GM13977 (cell line): ENCODE data around the gene SPATA2.

ENCODE experiments used
- DNase-seq: peaks from one replicate; pipeline ENCODE4 v3.0.0; 2012; ENCODE audit warnings: low spot score
- in situ Hi-C: fragments of 300-500 bp; cut with MboI; formaldehyde crosslinking; loops from one replicate; pipeline ENCODE4 v1.12.0; 2022; ENCODE audit warnings: low sequenced_read_pairs, low pct_unique_long_range_greater_than_20kb, mixed read lengths, inconsistent platforms; ENCODE audit not compliant: unreplicated experiment
- TF ChIP-seq, protein P1 (sequence below): IDR thresholded peaks from 2 replicates; pipeline ENCODE4 v1.5.1; 2012; ENCODE audit warnings: mild to moderate bottlenecking, control low read depth; ENCODE audit not compliant: insufficient read depth; ENCODE audit errors: extremely low read depth, missing control alignments

The SPATA2 gene

DNA sequence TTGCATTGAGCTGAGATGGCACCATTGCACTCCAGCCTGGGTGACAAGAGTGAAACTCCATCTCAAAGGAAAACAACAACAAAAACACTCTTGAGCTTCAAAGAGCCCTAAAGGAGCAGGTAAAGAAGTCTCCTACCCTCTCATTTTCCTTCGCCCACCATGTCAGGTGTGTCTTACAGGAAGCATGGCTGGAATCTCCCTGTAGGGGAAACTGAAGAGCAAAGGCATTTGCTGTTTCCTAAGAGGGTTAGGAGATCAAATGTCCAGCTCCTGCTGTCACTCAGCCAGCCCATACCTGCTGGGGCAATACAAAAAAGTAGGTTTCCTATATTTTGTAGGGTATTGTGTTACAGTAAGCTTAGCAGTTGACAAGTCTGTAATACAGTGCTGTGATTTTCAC is 43.3 kb downstream of the SPATA2 start:
- no peak for DNase-seq
- in situ Hi-C loops, result loop anchor here (25.0 kb wide), 1 partner anchor 535 kb away; no protein-coding TSS in a partner anchor
- TF ChIP-seq, protein P1, sequence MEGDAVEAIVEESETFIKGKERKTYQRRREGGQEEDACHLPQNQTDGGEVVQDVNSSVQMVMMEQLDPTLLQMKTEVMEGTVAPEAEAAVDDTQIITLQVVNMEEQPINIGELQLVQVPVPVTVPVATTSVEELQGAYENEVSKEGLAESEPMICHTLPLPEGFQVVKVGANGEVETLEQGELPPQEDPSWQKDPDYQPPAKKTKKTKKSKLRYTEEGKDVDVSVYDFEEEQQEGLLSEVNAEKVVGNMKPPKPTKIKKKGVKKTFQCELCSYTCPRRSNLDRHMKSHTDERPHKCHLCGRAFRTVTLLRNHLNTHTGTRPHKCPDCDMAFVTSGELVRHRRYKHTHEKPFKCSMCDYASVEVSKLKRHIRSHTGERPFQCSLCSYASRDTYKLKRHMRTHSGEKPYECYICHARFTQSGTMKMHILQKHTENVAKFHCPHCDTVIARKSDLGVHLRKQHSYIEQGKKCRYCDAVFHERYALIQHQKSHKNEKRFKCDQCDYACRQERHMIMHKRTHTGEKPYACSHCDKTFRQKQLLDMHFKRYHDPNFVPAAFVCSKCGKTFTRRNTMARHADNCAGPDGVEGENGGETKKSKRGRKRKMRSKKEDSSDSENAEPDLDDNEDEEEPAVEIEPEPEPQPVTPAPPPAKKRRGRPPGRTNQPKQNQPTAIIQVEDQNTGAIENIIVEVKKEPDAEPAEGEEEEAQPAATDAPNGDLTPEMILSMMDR, result no peak

DNA sequence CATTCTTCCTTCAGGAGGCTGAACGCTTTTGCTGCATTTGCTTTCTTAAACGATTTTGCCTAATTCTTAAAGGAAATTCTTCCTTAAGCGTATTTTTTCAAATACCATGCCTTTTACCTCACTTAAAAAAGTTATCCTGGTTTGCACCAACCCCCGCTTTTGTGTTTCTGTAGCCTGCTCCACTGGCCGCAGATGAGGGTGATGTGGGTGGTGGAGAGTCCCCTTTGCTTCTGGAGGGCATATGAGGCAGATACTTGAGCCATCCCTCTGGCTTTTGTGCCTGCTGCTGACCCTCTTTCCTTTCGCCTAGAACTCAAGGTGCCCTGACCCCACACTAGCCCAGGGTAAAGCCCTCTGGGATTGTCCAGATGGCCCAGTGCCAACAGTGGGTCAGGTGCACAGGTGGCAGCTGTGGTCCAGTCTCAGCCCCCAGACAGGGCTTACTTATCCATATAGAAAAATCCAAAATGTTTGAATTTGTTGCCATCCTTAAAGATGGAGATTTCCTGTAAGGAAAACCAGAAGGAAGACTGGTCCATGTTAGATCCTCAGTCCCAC is 43.9 kb downstream of the SPATA2 start:
- in situ Hi-C loops, result loop anchor here (25.0 kb wide), 1 partner anchor 534 kb away; no protein-coding TSS in a partner anchor
- TF ChIP-seq, protein P1, result no peak
- no peak for DNase-seq

DNA sequence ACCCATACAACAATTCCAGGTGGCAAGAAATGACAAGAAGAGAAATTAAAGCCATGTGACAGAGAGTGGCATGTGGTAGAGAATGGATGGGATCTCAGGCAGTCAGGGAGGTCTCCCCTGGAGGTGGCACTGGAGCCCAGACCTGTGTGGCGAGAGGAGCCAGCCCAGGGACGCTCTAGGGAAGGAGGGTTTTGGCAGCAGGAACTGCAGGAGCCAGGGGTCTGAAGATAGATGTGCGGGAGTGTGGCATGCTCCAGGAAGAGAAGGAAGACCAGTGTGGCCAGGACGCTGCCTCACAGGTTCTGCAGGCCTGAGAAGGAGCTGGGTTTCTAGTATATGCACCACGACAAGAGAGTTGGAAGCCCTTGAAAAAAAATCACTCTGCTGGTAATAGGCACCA is 45.1 kb downstream of the SPATA2 start:
- TF ChIP-seq, protein P1, result no peak
- no peak for DNase-seq
- in situ Hi-C loops, result loop anchor here (25.0 kb wide), 1 partner anchor 533 kb away; no protein-coding TSS in a partner anchor

- in situ Hi-C loops, result loop anchor here (25.0 kb wide), 1 partner anchor 532 kb away; no protein-coding TSS in a partner anchor
- DNase-seq, result no peak
- TF ChIP-seq, protein P1, result no peak
Measured at GRCh38 chr20:49868964-49869363, 46.4 kb downstream of the SPATA2 start.

- TF ChIP-seq, protein P1, result no peak
- no peak for DNase-seq
- in situ Hi-C loops, result loop anchor here (25.0 kb wide), 1 partner anchor 531 kb away; no protein-coding TSS in a partner anchor
Measured at GRCh38 chr20:49868538-49868937, 46.8 kb downstream of the SPATA2 start.

GRCh38 chr20:49867453-49868215 is 47.7 kb downstream of the SPATA2 start:
- no peak for DNase-seq
- in situ Hi-C loops, result loop anchor here (25.0 kb wide), 1 partner anchor 530 kb away; no protein-coding TSS in a partner anchor
- TF ChIP-seq, protein P1, result no peak
